DMS79 (cell line): ENCODE data around the gene ADGRG2.

Experiments
- DNase-seq: peaks from one replicate; lab custom pipeline; 2025; lab: John Stamatoyannopoulos, UW

The ADGRG2 gene

DNA sequence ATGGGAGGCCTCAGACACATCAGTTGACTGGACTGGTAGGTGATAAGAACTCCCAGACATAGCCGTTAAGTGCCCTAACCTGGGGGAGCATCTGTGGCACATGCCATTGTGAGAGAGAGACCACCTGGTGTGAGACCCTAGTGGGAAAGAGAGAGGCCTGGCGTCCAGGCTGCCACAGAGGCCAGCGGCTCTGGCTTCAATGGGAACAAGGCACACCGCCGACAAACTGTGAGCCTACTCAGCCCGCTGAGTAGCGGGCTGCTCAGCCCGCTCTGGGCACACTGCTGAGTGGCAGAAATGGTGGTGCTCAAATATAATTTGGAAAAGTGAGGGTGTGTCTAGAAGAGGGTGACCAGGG, 172.3 kb downstream of the ADGRG2 start:
- no peak for DNase-seq

- no peak for DNase-seq
Observed at GRCh38 chrX:18949291-18949943, 172.9 kb downstream of the ADGRG2 start.

- no peak for DNase-seq
Observed at GRCh38 chrX:18946611-18947010, 175.7 kb downstream of the ADGRG2 start.

GRCh38 chrX:18946157-18946556, 176.1 kb downstream of the ADGRG2 start:
- DNase-seq, result no peak

- DNase-seq, result no peak
Observed at GRCh38 chrX:18945483-18945882, 176.8 kb downstream of the ADGRG2 start.

DNA sequence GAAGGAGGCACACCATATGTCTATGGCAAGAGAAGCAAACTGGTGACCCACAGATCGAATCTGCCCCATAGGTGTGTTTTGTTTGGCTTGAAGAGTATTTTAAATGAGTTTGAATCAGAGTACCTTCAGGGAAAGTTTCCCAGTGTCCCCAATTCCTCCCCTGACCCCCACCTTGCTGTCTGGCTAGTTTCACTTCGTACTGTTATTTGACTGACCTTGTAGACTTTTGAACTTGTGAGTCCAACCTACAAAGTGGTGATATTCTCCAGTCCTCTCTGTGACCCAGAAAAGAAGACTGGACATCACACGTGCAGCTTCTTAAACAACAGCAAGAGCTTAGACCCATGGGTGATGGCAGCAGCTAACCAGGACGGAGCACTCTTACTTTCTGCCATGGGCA, 177.8 kb downstream of the ADGRG2 start:
- no peak for DNase-seq

DNA sequence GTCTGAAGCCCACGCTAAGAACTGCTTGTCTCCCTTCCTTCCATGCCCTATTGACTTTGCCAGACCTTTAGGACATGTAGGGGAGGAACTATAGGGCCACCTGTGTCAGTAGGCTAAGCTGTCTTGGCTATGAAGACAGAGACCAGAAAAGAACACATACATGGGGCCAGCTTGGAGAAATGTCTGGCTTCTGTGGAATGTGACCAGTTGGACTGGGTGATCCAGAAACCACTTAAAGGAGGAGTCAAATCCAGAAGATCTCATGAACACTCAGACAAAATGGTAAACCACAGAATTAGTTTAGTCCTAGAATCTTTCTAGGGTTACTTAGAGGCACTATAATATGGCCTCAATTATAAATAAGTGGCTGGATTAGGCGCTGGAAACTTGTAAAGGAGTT, 180.4 kb downstream of the ADGRG2 start:
- DNase-seq, result no peak
